Frontal cortex (tissue), 4 donors: ENCODE data around the gene GET3. TPM values are rescaled to one million over a fixed set of nuclear protein-coding genes. Genes with fewer than 3 reads are reported as not detected.
"Not testable (repeated sequence)": the region's sequence is repeated elsewhere in the genome, so short reads cannot be mapped to it uniquely, and the experiment has no call there.

Experiments
- DNase-seq, 2 donors: peaks; one replicate each; pipeline ENCODE4 v3.0.0; 2012; ENCODE audit warnings: low spot score in 2 of 2
- FAIRE-seq: peaks from 2 replicates; lab custom pipeline; 2012; peaks lifted over from hg19 to GRCh38; lab: Jason Lieb, UNC
- total RNA-seq: library from RNA; depleted of rRNA; stranded (reverse); fragments of >200 nt; gene quantifications from one replicate; pipeline ENCODE4 v1.2.3, GENCODE V29; 2014
- donor health status: control.
- donor health status: control.
- donor health status: control.

Gene GET3
- total RNA-seq, result 85.2 TPM

- FAIRE-seq, result peak; percentile 95
- DNase-seq, result peak; percentile 88 to 90
Observed at GRCh38 chr19:12736995-12737834, at the start of gene GET3. Gene GET3 (plus strand): TSS chr19:12737497. CDS start chr19:12737506, 9 bp downstream.

- FAIRE-seq, result no peak
- DNase-seq, result no peak
Observed at GRCh38 chr19:12689012-12689411, 48.3 kb upstream of the GET3 start.

GRCh38 chr19:12689581-12690216, 47.6 kb upstream of the GET3 start:
- DNase-seq (no peak), FAIRE-seq (no peak)

GRCh38 chr19:12692960-12693359, 44.3 kb upstream of the GET3 start:
- FAIRE-seq (no peak), DNase-seq (no peak)

GRCh38 chr19:12694641-12695040, 42.7 kb upstream of the GET3 start:
- FAIRE-seq (no peak), DNase-seq (no peak)

GRCh38 chr19:12695096-12695495, 42.2 kb upstream of the GET3 start:
- FAIRE-seq (no peak), DNase-seq (no peak)

GRCh38 chr19:12695514-12695913, 41.8 kb upstream of the GET3 start:
- FAIRE-seq, result no peak
- no peak for DNase-seq

GRCh38 chr19:12695997-12696365, 41.3 kb upstream of the GET3 start:
- FAIRE-seq, result no peak
- no peak for DNase-seq

GRCh38 chr19:12696366-12697335, 40.6 kb upstream of the GET3 start, which contains the start of gene FBXW9:
Gene FBXW9 (minus strand): TSS chr19:12696631. CDS start chr19:12696581, 50 bp downstream.
- FAIRE-seq (no peak), DNase-seq (peak; percentile 100)

GRCh38 chr19:12697425-12697824, 39.9 kb upstream of the GET3 start:
- DNase-seq, result not testable (repeated sequence)

GRCh38 chr19:12698138-12698537, 39.2 kb upstream of the GET3 start:
- FAIRE-seq (no peak), DNase-seq (no peak)

More at GRCh38 chr19:12697425-12697824, 39.9 kb upstream of the GET3 start:
- not testable (repeated sequence) for FAIRE-seq

- DNase-seq (no peak), FAIRE-seq (no peak)
Observed at GRCh38 chr19:12701596-12702282, 35.6 kb upstream of the GET3 start.

GRCh38 chr19:12703046-12703445, 34.3 kb upstream of the GET3 start:
- no peak for FAIRE-seq
- DNase-seq, result peak in 1 of 2 donors; percentile 50

GRCh38 chr19:12705169-12705568, 32.1 kb upstream of the GET3 start:
- FAIRE-seq (no peak), DNase-seq (no peak)

- DNase-seq (no peak), FAIRE-seq (no peak)
Observed at GRCh38 chr19:12705654-12706331, 31.5 kb upstream of the GET3 start.

GRCh38 chr19:12706332-12706718, 31.0 kb upstream of the GET3 start:
- DNase-seq (no peak), FAIRE-seq (no peak)

- DNase-seq (no peak), FAIRE-seq (no peak)
Observed at GRCh38 chr19:12708641-12709040, 28.7 kb upstream of the GET3 start.

- FAIRE-seq (no peak), DNase-seq (no peak)
Observed at GRCh38 chr19:12711187-12711586, 26.1 kb upstream of the GET3 start.

- not testable (repeated sequence) for DNase-seq, FAIRE-seq
Observed at GRCh38 chr19:12712077-12712476, 25.2 kb upstream of the GET3 start.
